Measurements from ENCODE around the gene DNM3.
"Not testable (repeated sequence)": the region's sequence is repeated elsewhere in the genome, so short reads cannot be mapped to it uniquely, and the experiment has no call there.

The DNM3 gene

DNA sequence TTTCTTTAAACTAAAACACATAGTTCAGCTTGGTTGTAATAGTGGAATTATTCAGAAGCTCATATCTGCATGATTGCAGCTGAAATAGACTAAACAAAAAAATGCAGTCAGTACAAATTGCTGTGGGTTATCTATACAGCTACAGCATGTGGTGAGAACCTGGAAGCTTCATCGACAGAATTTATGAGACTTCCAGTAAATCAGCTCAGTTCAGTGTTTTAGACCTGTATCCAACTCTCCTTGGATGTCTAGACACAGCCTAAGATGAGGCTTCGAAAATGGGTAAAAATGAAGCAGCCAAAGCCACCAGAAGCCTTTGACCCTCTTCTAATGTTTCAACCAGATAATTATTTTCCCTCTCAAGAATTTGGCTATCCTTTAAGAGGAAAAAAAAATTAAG is 452.1 kb downstream of the DNM3 start:
- no peak for DNase-seq

DNA sequence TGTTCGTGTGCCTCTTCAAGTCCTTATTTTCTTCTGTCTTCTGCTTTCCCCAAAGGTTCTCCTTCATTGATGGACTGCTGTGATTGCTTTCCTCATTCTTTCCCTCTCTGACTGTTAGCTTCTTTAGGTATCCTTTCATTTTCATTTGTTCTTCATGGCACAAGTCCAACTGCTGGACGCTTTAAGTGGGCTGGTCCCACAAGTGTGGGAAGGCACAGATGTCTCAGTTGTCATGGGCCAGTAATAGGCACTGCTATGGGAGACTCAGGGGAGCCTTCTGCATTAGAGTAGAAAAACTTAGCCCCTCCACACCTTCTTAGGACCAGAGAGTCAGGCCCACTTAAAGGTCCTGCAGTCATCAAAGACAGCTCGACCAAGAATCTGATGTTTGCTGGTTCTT is 456.8 kb downstream of the DNM3 start:
- DNase-seq, result no peak

GRCh38 chr1:172298911-172299310 is 457.6 kb downstream of the DNM3 start:
- DNase-seq, result no peak

- DNase-seq, result no peak
Observed at GRCh38 chr1:172299515-172299914, 458.2 kb downstream of the DNM3 start.

GRCh38 chr1:172307508-172307907 is 466.2 kb downstream of the DNM3 start:
- not testable (repeated sequence) for DNase-seq

DNA sequence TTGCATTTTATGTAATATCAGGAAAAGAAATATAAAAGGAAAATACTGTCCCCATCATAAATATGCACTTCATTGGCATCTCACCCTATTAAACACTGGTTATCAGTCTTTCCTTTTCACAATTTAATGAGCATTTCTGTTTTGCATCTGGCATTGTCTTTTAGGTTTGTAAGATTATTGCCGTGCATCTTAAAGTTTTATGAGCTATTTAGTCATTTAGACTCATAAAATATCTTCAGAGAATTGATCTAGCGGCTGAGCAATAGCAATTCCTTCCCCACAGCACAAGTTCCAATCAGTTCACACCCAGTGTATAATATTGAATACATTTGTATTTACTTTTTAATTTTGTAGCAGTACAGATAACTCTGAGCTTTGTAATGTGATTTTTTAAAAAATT is 466.8 kb downstream of the DNM3 start:
- DNase-seq, result no peak

DNA sequence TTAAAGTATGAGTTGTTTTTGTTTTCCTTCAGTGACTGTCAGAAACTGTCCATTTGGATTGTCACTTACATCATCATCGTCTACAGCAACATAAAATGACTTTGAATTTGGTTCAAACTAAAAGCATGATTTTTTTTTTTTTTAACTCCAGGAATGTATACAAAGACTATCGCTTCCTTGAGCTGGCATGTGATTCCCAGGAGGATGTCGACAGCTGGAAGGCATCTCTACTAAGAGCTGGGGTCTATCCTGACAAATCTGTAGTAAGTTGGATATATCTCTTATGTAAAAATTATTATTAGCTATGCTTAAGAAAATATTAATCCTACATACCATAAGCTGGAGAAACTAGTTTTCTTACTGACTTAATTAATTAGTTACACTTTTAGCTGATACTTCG is 467.3 kb downstream of the DNM3 start:
- DNase-seq, result no peak

GRCh38 chr1:172320733-172321132 is 479.4 kb downstream of the DNM3 start:
- no peak for DNase-seq

DNA sequence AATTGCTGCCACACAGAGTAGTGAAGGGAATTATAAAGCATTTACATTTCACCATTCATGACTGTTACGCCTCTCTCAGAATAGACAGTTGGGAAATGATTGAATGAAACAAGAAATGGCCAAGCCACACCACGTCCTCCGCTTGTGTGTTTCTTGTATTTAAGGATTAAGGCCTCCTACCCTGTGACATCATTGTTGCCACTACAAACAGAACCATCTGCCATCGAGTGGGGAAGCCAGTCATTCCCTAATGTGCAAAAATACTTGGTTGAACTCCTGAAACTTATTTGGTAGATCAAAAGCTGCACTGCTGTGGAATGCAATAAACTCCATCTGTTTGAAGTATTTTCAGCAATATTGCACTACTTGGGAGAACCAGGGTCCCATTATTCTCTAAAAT is 480.2 kb downstream of the DNM3 start:
- no peak for DNase-seq

DNA sequence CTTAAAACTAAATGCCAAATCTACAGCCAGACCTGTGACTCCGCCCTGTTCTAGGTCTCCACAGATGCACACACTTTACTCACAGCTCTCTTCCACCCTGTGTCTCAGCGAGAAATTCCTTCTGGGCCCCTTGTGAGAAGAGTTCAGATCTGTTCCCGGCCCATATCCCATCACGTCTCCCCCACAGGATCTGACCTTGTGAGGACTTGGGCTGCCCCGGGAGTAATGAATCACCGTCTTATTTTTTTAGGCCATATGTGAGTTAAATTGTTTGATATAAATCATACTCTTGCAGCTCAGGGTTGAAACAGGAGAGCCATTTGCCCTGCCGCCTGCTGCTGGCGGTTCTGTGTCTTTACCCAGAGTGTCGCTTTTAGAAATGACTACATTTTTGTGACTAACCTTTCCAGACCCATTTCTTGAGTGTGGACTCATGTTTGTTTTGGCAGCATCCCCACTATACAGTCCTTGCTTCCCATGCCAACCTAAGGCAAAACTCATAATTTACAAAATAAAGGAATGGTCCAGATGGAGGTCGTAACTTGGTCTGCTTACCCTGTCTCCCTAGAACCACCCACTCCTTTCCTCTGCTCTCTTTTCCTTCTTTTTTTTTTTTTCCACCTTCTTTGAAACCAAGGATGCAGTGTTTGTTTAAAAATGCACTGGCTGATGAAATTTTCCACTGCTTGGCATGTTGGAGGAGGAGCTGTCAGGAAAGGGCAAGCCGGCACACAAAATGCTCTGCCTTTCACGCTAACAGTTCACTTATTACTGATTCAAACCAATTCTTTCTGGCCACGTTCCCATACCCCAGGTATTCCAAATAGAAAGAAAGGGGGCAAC is 481.1 kb downstream of the DNM3 start:
- no peak for DNase-seq

GRCh38 chr1:172323686-172324085 is 482.4 kb downstream of the DNM3 start:
- DNase-seq, result no peak

GRCh38 chr1:172324086-172324485 is 482.8 kb downstream of the DNM3 start:
- no peak for DNase-seq

DNA sequence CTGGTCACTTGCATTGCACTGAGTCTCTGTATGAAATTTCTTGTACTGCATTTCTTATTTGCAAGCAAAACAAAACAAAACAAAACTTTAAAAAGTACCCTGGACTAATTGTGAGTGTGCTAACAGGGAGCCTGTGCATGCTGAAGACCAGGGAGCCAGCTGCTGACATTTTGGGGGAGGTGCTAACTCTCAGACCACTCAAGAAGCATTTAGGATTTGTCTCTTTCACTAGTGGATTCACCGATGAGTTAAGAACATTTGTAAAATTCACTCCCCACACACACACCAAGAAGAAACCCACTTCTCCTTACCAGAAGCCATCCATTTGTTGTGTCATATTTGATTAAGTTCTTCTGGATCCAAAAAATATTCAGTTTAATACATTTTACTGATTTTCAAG is 483.5 kb downstream of the DNM3 start:
- DNase-seq, result no peak

- DNase-seq, result no peak
Observed at GRCh38 chr1:172325531-172325930, 484.2 kb downstream of the DNM3 start.

GRCh38 chr1:172326136-172326535 is 484.8 kb downstream of the DNM3 start:
- DNase-seq, result no peak

- DNase-seq, result no peak
Observed at GRCh38 chr1:172328266-172328665, 487.0 kb downstream of the DNM3 start.

GRCh38 chr1:172332230-172332629 is 490.9 kb downstream of the DNM3 start:
- no peak for DNase-seq

DNA sequence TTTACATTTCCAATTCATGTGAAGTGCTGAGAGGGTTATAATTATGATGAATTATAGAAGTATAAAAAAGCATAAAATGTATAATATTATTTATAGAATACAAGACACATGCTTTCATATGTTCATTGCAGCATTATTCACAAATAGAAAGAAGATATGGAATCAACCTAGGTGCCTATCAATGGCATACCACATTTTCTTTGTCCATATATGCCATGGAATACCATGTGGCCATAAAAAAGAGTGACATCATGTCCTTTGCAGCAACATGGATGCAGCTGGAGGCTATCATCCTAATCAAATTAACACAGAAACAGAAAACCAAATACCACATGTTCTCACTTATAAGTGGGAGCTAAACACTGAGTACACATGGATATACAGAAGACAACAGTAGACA is 494.1 kb downstream of the DNM3 start:
- no peak for DNase-seq

- no peak for DNase-seq
Observed at GRCh38 chr1:172338295-172338735, 497.0 kb downstream of the DNM3 start.

GRCh38 chr1:172339842-172340241 is 498.5 kb downstream of the DNM3 start:
- DNase-seq, result no peak

GRCh38 chr1:172340520-172340919 is 499.2 kb downstream of the DNM3 start:
- peak; percentile 71 to 76 for DNase-seq

DNA sequence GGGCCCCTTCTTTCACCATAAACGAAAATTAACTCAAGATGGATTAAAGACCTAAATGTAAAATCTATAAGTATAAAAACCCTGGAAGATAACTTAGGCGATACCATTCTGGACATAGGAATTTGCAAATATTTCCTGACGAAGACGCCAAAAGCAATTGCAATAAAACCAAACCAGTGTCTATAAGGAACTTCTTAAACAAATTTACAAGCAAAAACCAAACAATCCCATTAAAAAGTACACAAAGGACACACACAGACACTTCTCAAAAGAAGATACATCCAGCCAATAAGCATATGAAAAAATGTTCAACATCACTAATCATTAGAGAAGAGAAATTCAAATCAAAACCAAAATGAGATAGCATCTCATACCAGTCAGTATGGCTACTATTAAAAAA is 500.4 kb downstream of the DNM3 start:
- no peak for DNase-seq

- DNase-seq, result peak; percentile 12 to 28
Observed at GRCh38 chr1:172342584-172343239, 501.4 kb downstream of the DNM3 start.
